Osteoblast (primary cell): ENCODE results near the gene FBXO45. TPM values are rescaled to one million over a fixed set of nuclear protein-coding genes. Genes with fewer than 3 reads are reported as not detected.

ENCODE experiments used
- DNase-seq: peaks from one replicate; pipeline ENCODE4 v3.0.0; 2011; ENCODE audit warnings: low spot score, mixed read lengths; ENCODE audit not compliant: insufficient read length; ENCODE audit errors: missing footprints
- H2AFZ ChIP-seq: 2 replicates; pipeline ENCODE4 v1.6.0; 2011; ENCODE audit warnings: mild to moderate bottlenecking, low read length
- H3K27ac ChIP-seq: 2 replicates; pipeline ENCODE4 v1.5.1; 2011; ENCODE audit warnings: mild to moderate bottlenecking, low read depth, low read length, moderate library complexity
- H3K27me3 ChIP-seq: 2 replicates; pipeline ENCODE4 v1.6.0; 2012; ENCODE audit warnings: mild to moderate bottlenecking, control low read depth, inconsistent platforms, low read length, moderate library complexity; ENCODE audit not compliant: insufficient read depth
- H3K36me3 ChIP-seq: 2 replicates; pipeline ENCODE4 v1.5.1; 2011; ENCODE audit warnings: mild to moderate bottlenecking, low read length, control low read depth, moderate library complexity; ENCODE audit not compliant: insufficient read depth
- H3K4me1 ChIP-seq: 2 replicates; pipeline ENCODE4 v1.5.1; 2011; ENCODE audit warnings: mild to moderate bottlenecking, low read length, control low read depth, moderate library complexity; ENCODE audit not compliant: insufficient read depth
- H3K4me2 ChIP-seq: 2 replicates; pipeline ENCODE4 v1.6.0; 2011; ENCODE audit warnings: mild to moderate bottlenecking, low read length; ENCODE audit not compliant: insufficient read depth
- H3K4me3 ChIP-seq: fragments of 200-600 bp; sonication (generic); 3 replicates; pipeline ENCODE4 v1.5.1; 2012; ENCODE audit warnings: mild to moderate bottlenecking, low read length, inconsistent platforms; ENCODE audit not compliant: insufficient read depth
- H3K79me2 ChIP-seq: 2 replicates; pipeline ENCODE4 v1.6.0; 2012; ENCODE audit warnings: mild to moderate bottlenecking, low read length, control low read depth, inconsistent platforms; ENCODE audit not compliant: insufficient read depth
- H3K9me3 ChIP-seq: 2 replicates; pipeline ENCODE4 v1.5.1; 2011; ENCODE audit warnings: low read depth, low read length, control low read depth
- H4K20me1 ChIP-seq: 2 replicates; pipeline ENCODE4 v1.6.0; 2012; ENCODE audit warnings: mild to moderate bottlenecking, low read length, control low read depth; ENCODE audit not compliant: insufficient read depth
- CTCF ChIP-seq: IDR thresholded peaks from 2 replicates; pipeline ENCODE4 v1.5.1; 2011; ENCODE audit warnings: mild to moderate bottlenecking, low read depth, low read length, moderate library complexity; ENCODE audit errors: extremely low read depth
- total RNA-seq: library from RNA; depleted of rRNA; stranded (reverse); fragments of >200 nt; gene quantifications from 2 replicates; pipeline ENCODE4 v1.2.3, GENCODE V29; 2012

The FBXO45 gene
- total RNA-seq, 1 donor = 8.0 TPM

- no peaks in the 10 kb centered on the region for H3K9me3 ChIP-seq
- no peaks in the 10 kb centered on the region for H3K79me2 ChIP-seq
- no peaks in the 10 kb centered on the region for H3K4me1 ChIP-seq
- no peak overlapping the region for H3K4me2 ChIP-seq
- peaks cover 12% of the 10 kb centered on the region for H3K27me3 ChIP-seq
- TF ChIP-seq CTCF = no peak
- H4K20me1 ChIP-seq = no peaks in the 10 kb centered on the region
- H3K4me3 ChIP-seq = no peak overlapping the region
- no peak overlapping the region for H3K27ac ChIP-seq
- no peaks in the 10 kb centered on the region for H3K36me3 ChIP-seq
- no peak for DNase-seq
- H2AFZ ChIP-seq = no peak overlapping the region
Measured at GRCh38 chr3:196620684-196621083, 52.2 kb downstream of the FBXO45 start.

GRCh38 chr3:196621611-196622010 is 53.2 kb downstream of the FBXO45 start:
- Histone ChIP-seq H3K4me3 (no peak overlapping the region), H3K79me2 (no peaks in the 10 kb centered on the region), H3K9me3 (no peaks in the 10 kb centered on the region), H3K4me1 (no peaks in the 10 kb centered on the region), H3K36me3 (no peaks in the 10 kb centered on the region), H3K27ac (no peak overlapping the region), H2AFZ (no peak overlapping the region), H4K20me1 (no peaks in the 10 kb centered on the region), H3K27me3 (peaks cover 12% of the 10 kb centered on the region), H3K4me2 (no peak overlapping the region)
- no peak for DNase-seq
- TF ChIP-seq CTCF = no peak

GRCh38 chr3:196624067-196624790 is 55.8 kb downstream of the FBXO45 start:
- Histone ChIP-seq H4K20me1 (no peaks in the 10 kb centered on the region), H3K27ac (no peak overlapping the region), H3K27me3 (peaks cover 12% of the 10 kb centered on the region), H3K4me1 (peaks cover 5% of the 10 kb centered on the region), H3K79me2 (no peaks in the 10 kb centered on the region), H2AFZ (no peak overlapping the region), H3K36me3 (no peaks in the 10 kb centered on the region), H3K4me3 (no peak overlapping the region), H3K4me2 (no peak overlapping the region), H3K9me3 (no peaks in the 10 kb centered on the region)
- DNase-seq = no peak
- no peak for TF ChIP-seq CTCF

- Histone ChIP-seq H4K20me1 (no peaks in the 10 kb centered on the region), H3K79me2 (no peaks in the 10 kb centered on the region), H3K4me3 (no peak overlapping the region), H3K27ac (no peak overlapping the region), H3K27me3 (peaks cover 12% of the 10 kb centered on the region), H3K9me3 (no peaks in the 10 kb centered on the region), H3K36me3 (no peaks in the 10 kb centered on the region), H3K4me1 (peaks cover 5% of the 10 kb centered on the region), H3K4me2 (no peak overlapping the region), H2AFZ (no peak overlapping the region)
- DNase-seq = no peak
- TF ChIP-seq CTCF = no peak
Measured at GRCh38 chr3:196624907-196625306, 56.4 kb downstream of the FBXO45 start.
